Loucy (cell line): ENCODE data around the gene TXNRD1.

Experiments
- EZH2phosphoT487 ChIP-seq: fragments of 200-600 bp; IDR thresholded peaks from 2 replicates; pipeline ENCODE4 v1.6.1; 2018; ENCODE audit warnings: antibody characterized with exemption, mild to moderate bottlenecking, moderate library complexity, borderline replicate concordance
- TF ChIP-seq, protein P1 (sequence below): fragments of 200-600 bp; sonication (generic); conservative IDR thresholded peaks from 2 replicates; pipeline ENCODE4 v1.5.1; 2014; ENCODE audit warnings: mild to moderate bottlenecking, antibody characterized with exemption, low read length

DNA sequence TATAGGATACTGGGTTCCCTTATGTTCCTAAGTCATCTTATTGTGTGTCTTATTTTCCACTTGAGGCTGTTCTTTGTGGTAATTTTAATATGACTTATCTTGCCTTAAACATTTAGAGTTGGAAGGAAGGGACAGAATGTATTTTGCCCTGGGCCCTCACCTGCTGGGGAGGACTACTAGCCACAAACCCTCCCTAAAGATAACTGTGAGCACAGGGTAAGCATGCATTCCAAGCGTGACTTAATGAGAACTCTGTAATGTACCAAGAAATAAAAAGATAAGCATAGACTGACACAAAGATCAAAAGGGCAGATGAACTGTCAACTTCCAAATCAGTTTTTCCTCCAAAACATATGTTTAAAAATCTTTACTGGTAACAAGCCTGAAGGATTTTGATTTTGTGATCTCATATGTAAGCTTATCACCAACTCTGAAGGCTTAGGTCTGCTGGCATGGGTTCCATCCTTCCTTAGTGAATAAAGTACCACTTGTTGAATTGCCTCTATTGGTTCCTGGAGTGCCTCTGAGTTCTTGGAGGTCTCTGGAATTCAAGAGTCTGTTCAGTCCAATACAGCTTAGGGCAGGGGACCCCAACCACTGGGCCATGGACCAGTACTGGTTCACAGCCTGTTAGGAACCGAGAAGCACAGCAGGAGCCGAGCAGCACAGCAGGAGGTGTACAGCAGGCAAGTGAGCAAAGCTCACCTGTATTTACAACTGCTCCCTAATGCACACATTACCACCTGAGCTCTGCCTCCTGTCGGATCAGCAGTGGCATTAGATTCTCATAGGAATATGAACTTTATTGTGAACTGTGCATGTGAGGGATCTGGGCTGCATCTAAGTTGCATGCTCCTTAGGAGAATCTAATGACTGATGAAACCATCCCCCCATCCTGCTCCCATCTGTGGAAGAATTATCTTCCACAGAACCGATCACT lies 47.8 kb upstream of the TXNRD1 start:
- TF ChIP-seq, protein P1, sequence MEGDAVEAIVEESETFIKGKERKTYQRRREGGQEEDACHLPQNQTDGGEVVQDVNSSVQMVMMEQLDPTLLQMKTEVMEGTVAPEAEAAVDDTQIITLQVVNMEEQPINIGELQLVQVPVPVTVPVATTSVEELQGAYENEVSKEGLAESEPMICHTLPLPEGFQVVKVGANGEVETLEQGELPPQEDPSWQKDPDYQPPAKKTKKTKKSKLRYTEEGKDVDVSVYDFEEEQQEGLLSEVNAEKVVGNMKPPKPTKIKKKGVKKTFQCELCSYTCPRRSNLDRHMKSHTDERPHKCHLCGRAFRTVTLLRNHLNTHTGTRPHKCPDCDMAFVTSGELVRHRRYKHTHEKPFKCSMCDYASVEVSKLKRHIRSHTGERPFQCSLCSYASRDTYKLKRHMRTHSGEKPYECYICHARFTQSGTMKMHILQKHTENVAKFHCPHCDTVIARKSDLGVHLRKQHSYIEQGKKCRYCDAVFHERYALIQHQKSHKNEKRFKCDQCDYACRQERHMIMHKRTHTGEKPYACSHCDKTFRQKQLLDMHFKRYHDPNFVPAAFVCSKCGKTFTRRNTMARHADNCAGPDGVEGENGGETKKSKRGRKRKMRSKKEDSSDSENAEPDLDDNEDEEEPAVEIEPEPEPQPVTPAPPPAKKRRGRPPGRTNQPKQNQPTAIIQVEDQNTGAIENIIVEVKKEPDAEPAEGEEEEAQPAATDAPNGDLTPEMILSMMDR, result no peak
- TF ChIP-seq EZH2phosphoT487, result no peak
